HG03565 (cell line): Measurements from ENCODE around the gene KIRREL2.
"Not testable (repeated sequence)": the region's sequence is repeated elsewhere in the genome, so short reads cannot be mapped to it uniquely, and the experiment has no call there.

Source experiments
- ATAC-seq: cut with Tn5 transposase; IDR thresholded peaks from one replicate; pipeline ENCODE4 v1.9.1; 2021; ENCODE audit warnings: mild to moderate bottlenecking, moderate library complexity; ENCODE audit not compliant: unreplicated experiment

Gene KIRREL2

GRCh38 chr19:35895911-35896642 lies 39.4 kb downstream of the KIRREL2 start:
- no peak for ATAC-seq

- ATAC-seq, result no peak
These were observed 39.9 kb downstream of the KIRREL2 start for GRCh38 chr19:35896643-35897040.

- no peak for ATAC-seq
These were observed 41.2 kb downstream of the KIRREL2 start for GRCh38 chr19:35897706-35898451.

GRCh38 chr19:35898499-35898809 lies 41.7 kb downstream of the KIRREL2 start:
- no peak for ATAC-seq

GRCh38 chr19:35899547-35900214 lies 43.0 kb downstream of the KIRREL2 start:
- peak; percentile 30 for ATAC-seq

- no peak for ATAC-seq
These were observed 44.4 kb downstream of the KIRREL2 start for GRCh38 chr19:35901055-35901644.

- no peak for ATAC-seq
These were observed 45.3 kb downstream of the KIRREL2 start, which contains the start of gene HCST for GRCh38 chr19:35901854-35902661. TSS of gene HCST (plus strand) at chr19:35902529. CDS start at chr19:35902594, 65 bp downstream.

- no peak for ATAC-seq
These were observed 46.3 kb downstream of the KIRREL2 start for GRCh38 chr19:35902870-35903475.

- peak; percentile 36 for ATAC-seq
These were observed 47.0 kb downstream of the KIRREL2 start for GRCh38 chr19:35903550-35904179.

GRCh38 chr19:35904311-35905068 lies 47.8 kb downstream of the KIRREL2 start:
- ATAC-seq, result no peak

GRCh38 chr19:35905178-35905727 lies 48.5 kb downstream of the KIRREL2 start:
- ATAC-seq, result no peak

- no peak for ATAC-seq
These were observed 50.6 kb downstream of the KIRREL2 start for GRCh38 chr19:35907377-35907745.

- no peak for ATAC-seq
These were observed 51.3 kb downstream of the KIRREL2 start, which contains the start of gene TYROBP for GRCh38 chr19:35908010-35908441. TSS of gene TYROBP (minus strand) at chr19:35908295. CDS start at chr19:35908228, 67 bp downstream.

- no peak for ATAC-seq
These were observed 52.4 kb downstream of the KIRREL2 start for GRCh38 chr19:35908973-35909683.

GRCh38 chr19:35909684-35910035 lies 52.9 kb downstream of the KIRREL2 start:
- ATAC-seq, result no peak

GRCh38 chr19:35910355-35910754 lies 53.6 kb downstream of the KIRREL2 start:
- not testable (repeated sequence) for ATAC-seq

GRCh38 chr19:35911173-35911572 lies 54.5 kb downstream of the KIRREL2 start:
- no peak for ATAC-seq

- ATAC-seq, result no peak
These were observed 55.1 kb downstream of the KIRREL2 start for GRCh38 chr19:35911790-35912189.
